HG02798 (cell line): ENCODE results near the gene ENPP1.

Source experiments
- ATAC-seq: cut with Tn5 transposase; IDR thresholded peaks from one replicate; pipeline ENCODE4 v1.9.1; 2021; ENCODE audit warnings: mild to moderate bottlenecking; ENCODE audit not compliant: unreplicated experiment, poor library complexity

Gene ENPP1

DNA sequence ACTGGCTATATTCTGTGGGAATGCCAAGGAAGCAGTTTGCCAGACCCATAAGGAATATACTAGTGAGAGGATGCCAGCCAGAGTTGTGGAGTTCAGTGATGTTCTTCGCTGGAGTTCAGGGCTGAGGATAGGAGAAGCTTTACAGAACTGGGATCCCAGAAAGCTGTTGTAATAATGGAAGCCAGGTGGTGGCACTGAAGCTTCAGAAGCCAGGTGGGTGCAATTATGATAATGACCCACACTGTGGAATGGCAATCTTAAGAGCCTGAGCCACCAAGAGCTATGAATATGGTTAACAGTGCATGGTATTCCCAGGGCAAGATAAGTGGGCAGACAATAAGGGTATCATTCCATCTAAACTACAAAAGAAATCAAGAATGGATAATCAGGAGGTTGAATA lies 25.1 kb upstream of the ENPP1 start:
- ATAC-seq: no peak

DNA sequence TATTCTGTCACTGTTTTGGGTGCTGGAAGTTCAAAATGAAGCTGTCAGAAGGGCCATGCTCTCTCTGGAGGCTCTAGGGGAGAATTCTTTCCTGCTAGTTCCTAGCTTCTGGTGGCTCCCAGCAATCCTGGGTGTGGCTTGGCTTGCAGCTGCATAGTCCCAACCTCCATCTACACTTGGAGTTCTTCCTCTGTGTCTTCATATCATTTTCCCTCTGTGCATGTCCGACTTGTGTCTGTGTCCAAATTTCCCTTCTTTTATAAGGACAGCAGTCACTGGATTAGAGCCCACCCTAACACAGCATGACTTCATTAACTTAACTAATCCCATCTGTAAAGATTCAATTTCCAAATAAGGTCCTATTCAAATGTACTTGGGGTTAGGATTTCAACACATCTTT lies 23.3 kb upstream of the ENPP1 start:
- ATAC-seq: no peak

DNA sequence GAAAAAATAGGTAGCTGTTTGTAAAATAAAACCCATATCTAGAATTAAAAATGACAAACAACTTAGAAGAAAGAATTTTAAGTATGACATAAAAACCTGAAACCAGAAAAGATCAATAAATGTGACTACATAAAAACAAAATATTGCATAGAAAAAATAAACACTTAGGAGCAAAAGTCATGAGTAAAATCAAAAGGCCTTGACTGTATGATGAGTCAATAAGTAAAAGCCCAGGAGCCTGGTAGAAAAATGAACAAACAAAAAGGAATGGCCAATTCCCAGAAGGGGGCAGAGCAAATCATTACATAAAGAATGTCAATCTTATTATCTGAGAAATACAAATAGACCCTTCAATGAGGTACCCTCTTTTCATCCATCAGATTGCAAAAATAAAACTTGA lies 20.7 kb upstream of the ENPP1 start:
- no peak for ATAC-seq

DNA sequence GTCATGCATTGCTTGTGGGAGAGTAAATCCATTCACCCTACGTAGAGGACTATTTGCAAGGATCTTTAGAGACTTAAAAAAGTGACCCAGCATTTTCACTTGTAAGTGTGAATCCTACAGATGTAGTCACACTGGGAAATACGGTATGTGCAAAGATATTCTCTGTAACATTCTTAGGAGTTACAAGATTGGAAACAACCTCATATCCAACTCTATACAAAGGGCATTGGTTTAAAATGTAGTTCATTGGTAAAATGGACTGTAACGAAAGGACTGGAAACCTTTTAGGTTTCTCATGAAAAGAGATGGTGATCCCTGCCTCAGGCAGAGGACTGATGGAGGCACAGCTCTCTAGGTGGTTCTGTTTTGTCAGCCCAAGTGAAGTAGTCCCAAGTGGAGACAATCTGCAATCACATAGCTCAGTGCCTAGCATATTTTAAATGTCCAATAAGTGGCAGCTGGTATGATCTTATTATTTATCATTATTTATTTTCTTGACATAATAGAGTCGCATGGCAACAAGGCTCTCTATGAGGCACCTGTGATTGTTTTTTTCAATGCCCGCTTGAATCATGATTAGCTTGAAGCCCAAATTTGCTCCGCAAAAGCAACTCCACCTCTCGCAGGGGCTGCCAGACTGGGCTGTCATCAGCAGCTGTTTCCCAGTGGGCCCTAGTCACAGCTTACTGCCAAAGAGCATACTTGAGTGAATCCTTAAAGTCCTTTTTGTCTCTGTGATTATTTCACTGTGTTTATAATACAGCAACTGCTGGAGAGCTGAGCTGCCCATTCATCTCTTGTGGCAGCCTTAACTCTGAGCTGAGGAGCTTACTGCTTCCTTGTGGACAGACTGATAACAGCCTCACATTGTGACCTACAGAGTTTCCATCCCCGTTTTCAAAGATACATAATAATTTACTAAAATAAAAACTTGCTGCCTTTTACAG lies 19.8 kb upstream of the ENPP1 start:
- ATAC-seq: no peak

DNA sequence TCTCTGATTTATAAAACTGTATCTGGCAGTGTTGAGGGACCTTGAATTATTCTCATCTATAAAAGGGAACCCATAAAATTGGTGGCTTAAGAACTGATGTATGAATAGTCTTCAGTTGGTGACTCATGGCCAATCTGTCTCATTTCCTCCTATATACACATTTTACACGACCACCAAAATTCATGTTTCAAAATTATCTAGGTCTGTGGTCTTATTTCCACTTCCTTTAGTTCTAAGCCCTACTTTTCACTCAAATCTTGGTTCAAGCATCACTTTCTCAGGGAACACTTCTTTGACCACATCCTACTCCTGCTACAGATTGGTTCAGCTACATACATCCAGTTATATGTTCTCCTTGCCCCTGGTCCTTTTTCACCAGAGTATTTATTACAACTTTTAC lies 18.6 kb upstream of the ENPP1 start:
- ATAC-seq: no peak

DNA sequence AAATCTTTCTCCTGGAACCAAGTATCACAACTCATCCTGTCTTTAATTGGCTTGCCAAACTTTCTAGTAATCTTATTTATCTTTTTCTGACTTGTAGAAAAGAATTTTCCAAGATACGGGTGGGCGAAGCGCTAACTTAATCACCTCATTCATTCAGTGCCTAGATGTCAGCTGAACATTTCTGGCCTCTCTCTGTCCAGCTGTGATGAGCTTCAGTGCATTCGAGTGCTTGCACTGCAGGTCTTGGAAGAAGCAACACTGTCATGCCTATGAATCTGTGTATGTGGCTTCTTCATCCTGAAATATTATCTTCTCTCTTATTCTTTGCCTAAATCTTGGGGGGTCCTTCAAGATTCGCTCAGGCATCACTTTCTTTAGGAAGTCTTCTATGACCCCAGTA lies 16.3 kb upstream of the ENPP1 start:
- no peak for ATAC-seq

DNA sequence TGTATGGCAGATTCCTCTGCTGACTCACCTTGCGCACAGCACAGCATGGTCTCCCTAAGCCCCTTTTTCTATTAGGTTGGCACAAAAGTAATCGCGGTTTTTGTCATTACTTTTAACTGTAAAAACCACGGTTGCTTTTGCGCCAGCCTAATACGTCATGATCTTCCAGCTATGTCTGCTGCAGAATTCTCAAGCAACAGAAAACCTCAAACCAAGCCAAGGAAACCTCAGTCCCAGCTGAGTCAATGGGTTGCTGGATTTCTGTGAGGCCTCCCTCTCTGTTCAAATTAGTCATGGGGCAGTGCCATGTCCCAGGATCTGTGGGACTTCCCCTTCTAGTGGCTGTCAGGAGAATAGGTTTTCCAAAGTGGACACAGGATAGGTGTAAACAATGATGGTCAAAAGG lies 15.7 kb upstream of the ENPP1 start:
- ATAC-seq: no peak

DNA sequence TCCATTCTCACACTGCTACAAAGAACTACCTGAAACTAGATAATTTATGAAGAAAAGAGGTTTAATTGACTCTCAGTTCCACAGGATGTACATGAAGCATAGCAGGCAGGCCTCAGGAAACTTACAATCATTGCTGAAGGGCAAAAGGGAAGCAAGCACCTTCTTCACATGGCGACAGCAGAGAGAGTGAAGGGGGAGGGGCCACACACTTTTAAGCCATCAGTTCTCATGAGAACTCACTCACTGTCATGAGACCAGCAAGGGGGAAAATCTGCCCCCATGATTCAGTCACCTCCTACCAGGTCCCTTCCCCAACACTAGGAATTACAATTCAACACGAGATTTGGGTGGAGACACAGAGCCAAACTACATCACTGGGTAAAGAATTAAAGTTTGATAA lies 12.5 kb upstream of the ENPP1 start:
- ATAC-seq: no peak

DNA sequence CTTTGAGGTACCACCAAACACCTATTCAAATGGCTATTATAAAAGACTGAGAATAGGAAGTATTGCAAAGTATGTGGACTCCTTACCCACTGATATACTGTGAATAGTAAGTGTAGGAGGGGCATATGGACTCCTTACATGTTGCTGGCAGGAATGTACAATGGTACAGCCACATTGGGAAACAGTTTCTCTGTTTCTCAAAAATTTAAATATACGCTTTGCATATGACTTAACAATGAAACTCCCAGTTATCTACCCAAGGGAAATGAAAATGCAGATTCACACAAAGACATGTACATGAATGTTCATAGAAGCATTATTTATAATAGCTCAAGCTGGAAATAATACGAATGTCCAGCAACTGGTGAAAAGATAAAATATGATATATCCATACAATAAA lies 5.5 kb upstream of the ENPP1 start:
- ATAC-seq: no peak

DNA sequence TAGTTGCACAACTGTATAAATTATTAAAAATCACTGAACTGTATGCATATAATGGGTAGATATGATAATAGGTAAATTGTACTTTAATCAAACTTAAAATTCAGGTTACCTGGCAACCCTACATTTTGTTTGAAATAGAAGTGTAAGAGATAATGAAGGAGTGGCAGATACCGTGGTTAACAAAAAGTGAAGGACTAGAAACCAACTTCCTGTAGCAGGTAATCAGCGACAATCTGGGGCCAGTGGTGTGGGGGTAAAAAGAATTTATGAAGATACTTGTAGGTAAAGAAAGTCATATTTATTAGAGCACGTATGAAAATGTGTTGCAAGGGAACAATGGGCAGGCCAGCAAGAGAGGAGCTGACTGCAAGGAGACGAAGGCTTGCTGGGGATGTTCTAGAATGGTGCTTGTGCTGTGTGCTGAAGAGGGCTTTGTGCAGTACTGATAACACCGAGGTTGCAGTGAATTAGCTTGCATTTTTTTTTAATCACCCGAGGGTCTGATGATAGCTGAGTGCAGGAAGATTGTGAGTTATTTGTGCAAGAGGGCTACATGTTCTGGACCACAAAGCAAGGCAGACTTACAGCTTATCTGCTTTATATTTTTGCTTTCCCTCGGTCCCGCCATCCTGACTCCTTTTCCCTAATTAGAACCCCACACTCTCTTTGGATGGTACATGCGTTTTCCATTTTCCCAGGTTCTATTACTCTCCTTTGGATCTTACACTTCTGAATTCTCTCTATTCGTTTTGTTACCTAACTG lies 4.6 kb upstream of the ENPP1 start:
- no peak for ATAC-seq

DNA sequence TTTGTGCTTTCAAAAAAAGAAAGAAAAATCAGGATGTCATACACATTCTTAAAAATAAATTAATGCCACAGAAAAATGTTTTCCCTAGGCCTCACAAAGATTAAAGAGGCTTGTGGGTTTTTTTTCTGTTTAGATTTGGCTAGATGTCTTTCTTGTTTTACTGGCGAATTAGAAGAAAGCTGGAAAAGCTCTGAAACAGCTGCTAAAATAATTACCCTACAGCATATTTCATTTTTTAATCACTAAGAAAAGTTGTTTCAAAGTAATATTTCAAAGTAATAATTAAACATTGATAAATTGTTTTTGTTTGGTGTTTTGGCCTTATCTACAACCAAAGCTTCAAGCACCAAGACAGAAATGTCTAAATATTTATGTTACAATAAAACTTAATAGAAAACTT lies 3.7 kb upstream of the ENPP1 start:
- no peak for ATAC-seq

DNA sequence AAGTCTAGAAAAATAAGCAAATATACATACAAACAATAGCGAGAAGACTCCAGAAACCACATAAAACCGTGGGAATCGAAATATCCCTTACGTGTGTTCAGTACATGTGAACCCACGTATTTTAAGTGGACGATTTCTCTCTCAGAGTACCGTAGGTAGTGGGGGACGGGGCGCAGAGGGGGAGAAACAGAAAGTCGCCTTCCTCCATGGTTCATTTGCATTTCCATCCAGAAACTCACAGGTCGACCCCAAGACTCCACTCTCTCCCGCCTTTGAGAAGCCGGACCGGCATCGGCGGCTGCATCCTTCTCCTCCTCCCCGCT lies 538 bp upstream of the ENPP1 start:
- ATAC-seq: peak; percentile 1

DNA sequence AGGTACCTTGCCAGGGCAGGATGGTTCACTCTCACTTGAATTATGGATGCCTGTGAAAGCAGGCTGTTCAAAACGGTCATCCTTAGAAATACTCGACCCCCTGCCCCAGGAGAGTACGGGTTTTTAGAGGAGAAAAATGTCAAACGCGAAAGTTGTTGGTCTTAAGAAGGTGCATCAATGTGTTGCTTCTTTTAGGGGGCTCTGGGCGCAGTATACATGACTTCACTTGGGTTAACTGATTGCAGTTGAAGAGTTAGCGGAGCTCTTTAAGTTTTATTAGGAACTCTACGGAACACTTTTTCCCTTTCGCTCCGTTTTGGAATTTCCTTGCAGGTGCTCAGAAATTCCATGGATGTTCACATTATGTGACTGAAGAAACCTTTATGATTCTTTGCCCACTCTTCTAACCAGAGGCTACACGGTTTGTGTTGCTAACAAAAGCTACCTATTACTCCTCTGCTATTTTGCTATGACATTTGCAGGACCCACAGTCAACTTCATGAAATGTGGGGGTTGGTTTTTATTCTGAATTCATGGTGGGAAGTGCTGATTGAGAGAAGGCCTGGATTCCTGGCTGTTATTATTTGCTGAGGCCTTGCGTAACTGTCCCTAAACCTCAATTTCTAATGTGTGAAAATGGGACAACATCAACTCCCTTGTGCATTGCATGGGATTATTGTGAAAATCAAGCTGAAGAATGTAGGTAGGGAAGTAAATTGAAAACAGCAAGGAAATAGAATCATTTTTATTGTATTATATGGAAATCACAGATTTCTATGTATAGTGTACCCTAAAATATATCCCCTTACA lies 845 bp downstream of the ENPP1 start:
- no peak for ATAC-seq

DNA sequence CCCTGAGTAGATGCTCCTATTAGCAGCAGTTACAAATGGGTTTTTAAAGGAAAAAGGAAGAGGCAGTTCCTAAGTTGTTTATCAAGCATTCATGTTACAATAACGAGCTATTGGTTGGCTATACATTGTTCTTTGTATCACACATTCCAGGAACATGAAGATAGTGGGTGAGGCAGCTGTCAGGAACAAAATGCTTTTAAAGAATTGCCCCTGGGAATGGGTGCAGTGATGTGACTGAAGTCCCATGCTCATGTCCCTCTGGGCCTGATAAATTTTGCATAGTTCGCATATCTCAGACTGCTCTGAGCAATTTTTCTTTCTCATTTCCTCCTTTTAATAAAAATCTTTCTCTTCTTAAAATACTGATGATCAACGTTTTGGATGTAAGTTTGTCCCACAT lies 3.7 kb downstream of the ENPP1 start:
- ATAC-seq: no peak

DNA sequence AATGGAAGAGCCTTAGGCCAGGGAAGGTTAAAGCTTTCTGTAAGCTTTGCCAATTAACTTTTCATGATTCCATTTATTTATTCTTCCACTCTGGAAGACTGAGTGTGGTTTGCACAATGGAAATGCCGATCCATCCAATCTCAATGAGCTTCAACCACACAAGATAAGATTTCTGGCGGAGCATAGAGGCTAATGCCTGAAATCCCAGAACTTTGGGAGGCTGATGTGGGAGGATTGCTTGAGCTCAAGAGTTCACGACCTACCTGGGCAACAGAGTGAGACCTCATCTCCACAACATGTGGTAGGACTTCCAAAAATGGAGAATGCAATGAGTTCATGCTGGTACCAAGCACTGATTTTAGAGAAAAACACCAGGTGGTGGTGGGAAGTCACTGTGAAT lies 6.2 kb downstream of the ENPP1 start:
- no peak for ATAC-seq

DNA sequence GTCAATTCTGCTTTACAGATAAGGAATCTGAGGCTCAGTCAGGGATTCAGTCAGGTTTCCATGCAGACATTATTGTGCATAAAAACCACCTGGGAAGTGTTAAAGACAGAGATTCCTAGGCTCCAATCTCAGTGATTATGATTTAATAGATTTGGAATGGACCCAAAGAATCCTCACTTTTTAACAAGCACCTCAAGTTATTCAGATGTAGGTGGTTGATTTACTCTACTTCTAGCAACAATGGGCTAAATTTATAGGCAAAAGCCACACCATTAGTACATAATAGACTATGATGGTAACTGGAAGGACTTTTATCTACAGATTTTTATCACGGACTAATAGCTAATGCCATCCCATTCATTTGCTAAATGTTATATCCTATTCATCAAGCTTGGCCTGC lies 9.0 kb downstream of the ENPP1 start:
- ATAC-seq: no peak

DNA sequence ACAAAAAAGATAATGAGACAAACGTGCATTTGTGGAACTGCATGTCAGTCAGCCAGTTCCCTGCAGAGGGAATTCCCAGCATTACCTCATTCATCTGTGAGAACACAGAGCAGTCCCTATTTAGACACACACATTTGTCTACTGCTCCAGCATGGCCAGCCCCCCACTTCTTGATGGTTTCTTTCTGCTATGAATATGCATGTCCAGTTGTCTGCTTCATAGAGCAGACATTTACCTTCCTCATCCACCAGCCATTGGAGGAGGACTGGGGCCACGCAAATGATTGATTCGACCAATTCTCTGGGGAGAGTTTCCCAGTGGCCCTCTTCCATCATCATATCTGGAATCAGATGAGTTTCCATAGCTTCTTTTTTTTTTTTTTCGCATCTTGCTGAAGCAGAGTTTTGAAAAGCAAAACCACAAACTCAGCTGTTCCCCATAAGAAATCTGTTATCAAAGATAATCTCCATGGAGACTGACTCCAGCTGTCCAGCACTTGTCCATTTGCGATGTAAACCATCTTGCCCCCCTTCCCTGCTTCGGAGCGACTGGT lies 11.8 kb downstream of the ENPP1 start:
- no peak for ATAC-seq

DNA sequence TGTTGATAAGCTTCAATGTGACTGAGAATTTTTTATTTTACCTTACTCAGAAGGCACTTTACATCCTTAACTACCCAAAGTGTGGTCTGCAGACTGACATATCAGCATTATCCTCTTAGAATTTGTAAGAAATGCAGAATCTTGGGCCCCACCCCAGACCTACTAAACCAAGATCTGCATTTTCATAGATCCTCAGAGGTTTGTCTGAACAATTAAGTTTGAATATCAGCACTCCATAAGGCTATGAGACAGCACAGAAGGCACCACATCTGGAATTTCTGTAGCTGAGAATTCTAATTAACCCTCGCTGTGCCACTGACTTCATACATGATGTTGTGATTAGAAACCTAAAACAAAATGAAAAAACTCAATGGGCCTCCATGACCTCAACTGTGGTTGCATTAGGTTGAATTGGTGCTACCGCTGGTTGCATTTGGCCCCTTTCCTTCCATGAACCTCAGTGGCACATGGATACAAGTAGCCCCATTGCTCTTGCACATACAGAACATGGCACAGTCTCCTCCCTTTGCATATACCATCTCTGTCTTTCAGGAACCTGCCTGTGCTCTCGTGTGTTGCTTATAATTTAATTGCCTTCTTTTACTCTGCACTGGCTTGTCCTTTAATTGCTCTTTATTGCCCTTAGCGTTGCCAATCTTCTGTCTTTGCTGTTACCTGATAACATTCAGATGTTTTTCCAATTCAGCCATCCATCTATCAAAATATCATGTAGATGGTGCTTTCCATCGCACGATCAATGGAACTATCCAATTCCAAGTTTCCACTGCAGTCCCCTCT lies 13.4 kb downstream of the ENPP1 start:
- ATAC-seq: no peak

DNA sequence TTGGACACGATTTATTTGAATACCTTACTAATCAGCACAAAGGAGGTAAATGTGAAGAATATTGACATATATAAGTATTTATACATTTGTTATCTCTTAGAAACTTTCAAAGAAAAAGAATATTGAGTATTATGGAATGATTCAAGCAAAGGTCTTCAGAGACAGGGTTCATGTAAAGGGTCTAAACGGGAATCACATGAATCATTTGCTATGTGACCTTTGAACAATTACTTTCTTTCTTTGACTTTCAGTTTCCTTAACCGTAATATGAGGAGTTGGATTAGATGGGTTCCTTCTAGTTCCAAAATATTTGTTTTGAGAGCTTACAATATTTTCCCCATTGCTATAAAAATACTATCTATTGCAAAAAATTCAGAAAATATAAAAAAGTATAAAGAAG lies 14.3 kb downstream of the ENPP1 start:
- no peak for ATAC-seq
